Stimulated activated CD4-positive, alpha-beta T cell treated with anti-CD3 and anti-CD28 coated beads, TNF-alpha, amount 100 ng/mL, for 4 hours (primary cell): ENCODE data around the gene NBPF6.
"Not testable (repeated sequence)": the region's sequence is repeated elsewhere in the genome, so short reads cannot be mapped to it uniquely, and the experiment has no call there.

Experiments
- DNase-seq, 3 experiments: peaks; one replicate each; pipeline ENCODE4 v3.0.0-alpha.2; 2020; ENCODE audit warnings: low read depth in 3 of 3

Gene NBPF6

DNA sequence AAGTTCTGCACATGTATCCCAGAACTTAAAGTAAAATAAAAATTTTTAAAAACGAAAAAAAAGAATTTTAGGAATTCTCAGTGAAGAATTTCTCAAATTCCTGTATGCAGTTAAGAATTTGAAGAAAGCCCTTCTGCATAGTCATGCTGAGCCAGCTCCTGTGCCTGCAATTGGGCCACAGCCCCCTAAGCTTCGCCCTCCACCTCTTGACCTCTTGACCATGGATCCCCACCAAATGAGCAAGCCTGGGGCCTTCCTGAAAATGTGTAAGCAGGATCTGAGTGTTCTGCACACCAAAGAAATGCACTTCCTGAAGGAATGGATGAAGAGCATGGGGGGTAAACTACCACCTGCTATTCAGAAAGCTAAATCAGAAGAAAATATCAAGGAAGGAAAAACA lies 52.0 kb downstream of the NBPF6 start:
- DNase-seq = no peak

- DNase-seq = no peak
Observed at GRCh38 chr1:108502624-108503023, 52.5 kb downstream of the NBPF6 start.

- DNase-seq = no peak
Observed at GRCh38 chr1:108503062-108503733, 53.1 kb downstream of the NBPF6 start.

GRCh38 chr1:108504447-108504846 lies 54.3 kb downstream of the NBPF6 start:
- no peak for DNase-seq

- no peak for DNase-seq
Observed at GRCh38 chr1:108505763-108506070, 55.6 kb downstream of the NBPF6 start.

DNA sequence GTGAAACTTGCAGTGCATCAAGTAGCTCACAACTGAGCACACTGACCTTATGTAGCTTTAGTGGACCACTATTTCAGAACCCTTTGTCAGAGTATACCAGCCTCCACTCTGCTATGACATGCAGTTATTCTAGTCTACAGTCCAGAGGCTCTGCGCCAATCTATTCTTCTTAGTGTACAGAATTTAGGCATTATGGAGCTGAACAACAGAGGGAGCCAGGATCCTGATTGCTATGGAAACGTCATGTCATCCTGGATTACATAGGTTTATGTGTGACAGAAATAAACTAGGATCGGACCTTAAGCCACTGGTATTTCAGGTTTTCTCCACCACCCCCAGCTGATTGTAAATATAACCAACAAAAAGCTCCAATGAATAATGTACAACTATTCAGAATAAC lies 61.6 kb downstream of the NBPF6 start:
- no peak for DNase-seq

- DNase-seq = no peak
Observed at GRCh38 chr1:108512239-108513043, 62.3 kb downstream of the NBPF6 start.

- DNase-seq = no peak
Observed at GRCh38 chr1:108513044-108513415, 62.9 kb downstream of the NBPF6 start.

- DNase-seq = not testable (repeated sequence)
Observed at GRCh38 chr1:108513914-108514313, 63.8 kb downstream of the NBPF6 start.

GRCh38 chr1:108517301-108517897 lies 67.3 kb downstream of the NBPF6 start:
- not testable (repeated sequence) for DNase-seq
